Amygdala (tissue), 56 donors: ENCODE measurements around the gene AKNA.
A peak's percentile ranks its signal among the peaks of the same experiment; 100 is the strongest.

Source experiments
- DNase-seq, 56 donors: peaks; one replicate each; lab custom pipeline; 2025; lab: John Stamatoyannopoulos, UW

The AKNA gene

DNA sequence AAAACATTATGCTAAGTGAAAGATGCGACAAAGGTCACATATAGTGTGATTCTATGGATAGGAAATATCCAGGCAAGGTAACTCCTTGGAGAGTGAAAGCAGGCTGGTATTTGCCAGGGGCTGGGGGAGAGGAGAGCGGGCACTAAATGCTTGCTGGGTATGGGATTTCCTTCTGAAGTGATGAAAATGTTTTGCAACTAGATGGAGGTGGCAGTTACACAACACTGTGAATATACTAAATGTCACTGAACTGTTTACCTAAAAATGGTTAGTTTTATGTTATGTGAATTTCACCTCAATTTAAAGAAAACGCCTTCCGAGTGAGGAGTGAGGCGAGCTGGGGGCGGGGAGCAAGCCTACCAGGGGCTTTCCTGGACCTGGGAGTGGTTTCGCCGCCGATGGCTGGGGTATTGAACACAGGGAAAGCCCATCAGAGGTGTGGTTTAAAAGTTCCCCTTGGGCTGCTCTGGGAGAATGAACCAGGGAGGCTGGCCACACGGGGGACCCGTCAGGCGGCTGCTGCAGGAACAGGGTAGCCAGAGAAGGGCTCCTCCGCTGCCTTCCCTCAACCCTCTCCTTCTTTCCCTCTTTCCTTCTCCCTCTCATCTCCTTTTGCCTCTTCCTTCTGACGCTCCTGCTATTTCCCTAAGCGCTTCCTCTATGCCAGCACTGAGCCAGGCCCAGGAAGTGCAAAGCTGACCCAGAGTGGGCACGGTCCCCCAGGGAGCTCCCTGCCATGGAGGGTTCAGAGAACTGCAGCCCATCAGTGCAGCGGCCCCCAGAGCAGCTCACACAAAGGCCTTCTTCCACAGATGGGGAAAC, 4.9 kb downstream of the AKNA start:
- peak in 22 of 56 donors; percentile 16 to 61 (median 41) for DNase-seq

DNA sequence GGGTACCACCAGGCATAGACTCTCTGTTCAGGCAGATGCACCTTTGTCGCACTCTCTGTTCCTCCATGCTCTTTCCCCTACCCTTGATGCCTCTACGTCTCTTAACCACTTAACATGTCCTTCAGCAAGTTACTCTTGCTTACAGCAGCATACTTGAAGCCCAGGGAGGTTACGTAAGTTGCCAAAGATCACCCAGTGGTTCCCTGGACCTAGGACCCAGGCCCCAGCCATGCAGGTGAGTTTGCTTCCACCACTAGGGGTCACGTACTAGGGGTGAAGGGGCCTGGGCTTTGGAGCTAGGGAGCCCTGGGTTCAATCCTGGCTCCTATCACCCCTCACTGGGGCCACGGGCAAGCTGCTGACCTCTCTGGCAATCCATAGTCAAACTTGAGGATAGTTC, 8.9 kb downstream of the AKNA start:
- no peak for DNase-seq

DNA sequence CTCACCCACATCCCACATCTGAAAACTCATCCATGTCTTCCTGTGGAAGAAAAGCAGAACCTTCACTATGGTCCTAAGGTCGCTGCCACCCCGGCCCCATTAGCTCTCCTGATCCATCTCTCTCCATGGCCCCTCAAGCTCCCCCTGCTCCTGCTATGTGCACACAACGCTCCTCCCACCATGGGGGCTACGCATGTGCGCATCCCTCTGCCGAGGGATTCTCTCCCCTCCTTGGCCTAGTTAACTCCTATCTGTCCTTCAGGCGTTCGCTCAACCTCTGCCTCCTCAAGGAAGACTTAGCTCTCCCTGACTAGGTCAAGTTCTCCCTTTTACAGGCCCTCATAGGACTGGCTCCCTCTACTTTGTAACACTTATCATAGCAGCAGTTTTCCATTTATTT, 9.8 kb downstream of the AKNA start:
- no peak for DNase-seq

GRCh38 chr9:114376586-114377445, 11.0 kb downstream of the AKNA start:
- DNase-seq, result no peak

DNA sequence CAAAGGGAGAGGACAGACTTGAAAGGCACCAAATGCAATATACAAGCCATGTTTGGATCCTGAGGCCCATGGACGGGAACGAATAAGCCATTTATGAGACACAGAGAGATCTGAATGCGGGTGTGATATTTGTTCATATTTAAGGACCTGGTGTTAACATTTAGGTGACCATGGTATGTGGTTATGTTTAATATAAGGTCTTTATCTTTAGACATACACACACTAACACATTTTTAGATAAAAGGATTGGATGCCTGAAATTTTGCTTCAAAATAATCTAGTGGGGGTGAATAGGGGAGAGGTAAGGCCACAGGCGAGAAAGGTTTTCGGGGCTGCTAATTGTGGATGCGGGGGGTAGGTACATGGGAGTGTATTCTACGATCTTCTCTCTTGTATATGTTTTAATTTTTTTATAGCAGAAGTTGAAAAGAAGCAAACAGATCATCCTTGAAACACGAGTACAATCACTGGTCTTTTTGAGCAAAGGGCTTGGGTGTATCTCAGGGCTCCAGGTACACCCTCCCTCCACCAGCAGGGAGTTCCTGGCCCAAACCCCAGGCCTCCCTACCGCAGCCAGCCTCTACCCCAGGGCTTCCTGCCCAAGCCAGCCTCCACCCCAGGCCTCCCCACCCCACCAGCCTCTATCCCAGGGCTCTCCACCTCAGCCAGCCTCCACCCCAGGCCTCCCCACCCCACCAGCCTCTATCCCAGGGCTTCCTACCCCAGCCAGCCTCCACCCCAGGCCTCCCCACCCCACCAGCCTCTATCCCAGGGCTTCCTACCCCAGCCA, 12.2 kb downstream of the AKNA start:
- no peak for DNase-seq

DNA sequence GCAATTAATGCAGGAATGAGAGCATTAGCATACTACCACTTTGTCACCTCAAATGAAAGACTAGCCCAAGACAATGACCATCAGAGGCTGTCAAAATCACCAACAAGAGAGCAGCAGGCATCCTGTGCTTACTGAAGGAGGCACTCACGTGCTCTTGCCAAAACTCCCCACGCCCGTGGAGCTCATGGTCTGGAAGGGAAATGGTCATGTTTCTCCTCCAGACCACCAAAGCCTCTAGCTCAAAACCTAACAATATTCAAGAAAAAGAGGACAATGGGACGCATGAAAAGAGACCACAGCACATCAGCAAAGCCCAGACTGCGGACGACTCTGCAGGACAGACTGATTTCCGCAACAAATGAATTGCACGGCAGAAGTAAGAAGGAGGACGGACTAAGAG, 12.8 kb downstream of the AKNA start:
- DNase-seq, result no peak

GRCh38 chr9:114373960-114374730, 13.6 kb downstream of the AKNA start:
- DNase-seq, result no peak

DNA sequence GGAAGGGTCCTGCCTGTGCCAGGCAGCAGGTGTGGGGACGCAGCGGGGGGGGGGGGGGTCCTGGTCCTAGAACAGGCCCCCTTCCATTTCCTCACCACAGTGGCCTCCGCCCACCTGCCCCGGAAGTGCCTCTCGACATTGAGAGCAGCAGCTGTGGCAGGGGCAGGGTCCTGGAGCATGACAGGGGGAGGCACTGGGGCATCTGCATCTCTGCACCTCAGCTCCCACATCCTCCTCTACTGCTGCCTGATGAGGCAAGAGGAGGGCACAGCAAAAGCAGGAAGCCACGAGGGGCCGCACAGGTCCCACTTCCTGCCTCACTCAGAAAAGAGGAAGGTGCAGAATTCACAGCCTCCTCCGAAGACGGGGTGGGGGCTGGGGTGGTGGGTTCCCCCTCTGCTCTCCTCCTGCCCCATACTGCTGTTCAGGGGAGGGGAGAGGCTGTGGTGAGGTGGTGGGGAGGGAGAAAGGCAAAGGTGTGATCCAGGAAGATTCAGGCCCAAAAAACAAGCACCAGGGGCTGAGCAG, 14.8 kb downstream of the AKNA start:
- DNase-seq, result peak in 25 of 56 donors; percentile 16 to 57 (median 33)

GRCh38 chr9:114371973-114372917, 15.5 kb downstream of the AKNA start:
- DNase-seq, result peak in 7 of 56 donors; percentile 19 to 59 (median 23)

DNA sequence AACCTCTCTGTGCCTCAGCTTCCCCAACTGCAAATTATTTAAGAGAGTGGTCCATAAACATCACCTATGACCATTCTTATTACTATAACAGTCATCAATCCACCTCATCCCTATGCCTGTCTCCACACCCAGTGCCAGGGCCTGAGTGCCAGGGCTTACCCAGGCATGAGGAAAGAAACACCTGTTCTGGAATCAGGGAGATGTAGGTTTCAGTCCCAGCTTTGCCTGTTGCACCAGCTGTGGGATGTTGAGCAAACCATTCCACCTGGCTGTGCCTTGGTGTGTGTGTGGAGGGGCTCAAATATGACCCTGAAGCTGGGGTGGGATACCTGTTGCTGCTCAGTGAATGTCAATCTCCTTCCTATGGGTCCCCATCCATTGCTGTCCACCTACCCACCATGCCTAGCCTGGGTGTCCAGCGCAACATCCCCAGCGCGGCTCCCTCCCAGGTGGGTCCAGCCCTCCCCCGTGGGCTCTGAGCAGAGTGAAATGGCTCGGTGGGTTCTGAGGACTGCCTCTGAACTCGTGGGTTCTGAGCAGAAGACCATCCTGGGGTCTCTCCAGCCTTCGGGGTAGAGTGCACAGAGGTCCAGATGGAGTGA, 16.3 kb downstream of the AKNA start:
- peak in 1 of 56 donors; percentile 31 for DNase-seq

DNA sequence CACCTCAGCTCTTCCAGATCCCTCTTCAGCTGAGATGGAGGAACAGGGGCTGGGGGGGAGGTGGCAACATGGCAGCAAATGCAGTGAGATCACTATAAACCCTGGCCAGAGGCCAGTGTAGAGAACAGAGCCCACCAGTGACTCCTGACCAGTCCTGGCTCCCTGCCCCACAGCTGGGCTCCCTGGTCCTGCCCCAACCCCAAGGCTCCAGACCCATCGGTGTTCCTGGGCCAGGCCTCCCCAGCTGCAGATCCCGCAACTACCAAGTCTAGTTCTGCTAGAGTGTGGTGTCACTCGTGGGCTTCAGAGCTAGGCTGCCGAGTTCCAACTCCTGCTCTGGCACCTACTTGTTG, 16.8 kb downstream of the AKNA start:
- DNase-seq, result peak in 55 of 56 donors; percentile 33 to 95 (median 81)

DNA sequence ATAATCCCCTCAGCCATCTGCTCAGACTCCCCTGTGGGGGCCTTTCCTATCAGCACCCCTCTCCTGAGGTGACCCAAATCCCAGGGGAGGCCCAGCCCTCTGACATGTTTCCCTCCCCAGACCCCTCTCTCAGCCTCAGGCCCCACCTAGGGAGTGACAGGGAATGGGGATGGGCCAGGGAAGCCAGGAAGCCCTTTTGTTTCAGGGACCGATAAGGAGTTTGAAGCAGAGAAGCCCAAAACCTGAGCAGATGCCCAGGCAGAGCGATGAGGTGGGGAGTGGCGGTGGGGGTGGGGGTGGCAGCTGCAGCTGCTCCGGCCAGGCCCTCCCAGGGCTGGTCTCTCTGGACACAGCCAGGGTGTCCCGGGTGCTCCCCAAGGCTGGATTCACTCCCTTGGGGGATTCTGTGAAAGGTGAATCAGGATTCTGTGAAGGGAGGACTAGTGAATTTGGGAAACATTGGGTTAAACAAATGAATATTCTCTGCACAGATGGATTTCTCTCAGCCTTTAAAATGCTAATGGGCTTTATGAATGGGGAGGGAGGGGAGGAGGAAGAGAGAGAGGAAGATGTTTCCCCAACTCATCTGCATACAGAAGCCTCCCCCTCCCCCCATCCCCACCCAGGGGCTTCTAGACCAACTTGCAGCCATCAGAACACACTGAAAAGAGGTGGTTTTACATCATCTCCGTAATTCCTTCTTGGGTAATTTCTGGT, 17.4 kb downstream of the AKNA start:
- peak in 27 of 56 donors; percentile 11 to 76 (median 45) for DNase-seq

GRCh38 chr9:114369216-114370130, 18.3 kb downstream of the AKNA start:
- no peak for DNase-seq

DNA sequence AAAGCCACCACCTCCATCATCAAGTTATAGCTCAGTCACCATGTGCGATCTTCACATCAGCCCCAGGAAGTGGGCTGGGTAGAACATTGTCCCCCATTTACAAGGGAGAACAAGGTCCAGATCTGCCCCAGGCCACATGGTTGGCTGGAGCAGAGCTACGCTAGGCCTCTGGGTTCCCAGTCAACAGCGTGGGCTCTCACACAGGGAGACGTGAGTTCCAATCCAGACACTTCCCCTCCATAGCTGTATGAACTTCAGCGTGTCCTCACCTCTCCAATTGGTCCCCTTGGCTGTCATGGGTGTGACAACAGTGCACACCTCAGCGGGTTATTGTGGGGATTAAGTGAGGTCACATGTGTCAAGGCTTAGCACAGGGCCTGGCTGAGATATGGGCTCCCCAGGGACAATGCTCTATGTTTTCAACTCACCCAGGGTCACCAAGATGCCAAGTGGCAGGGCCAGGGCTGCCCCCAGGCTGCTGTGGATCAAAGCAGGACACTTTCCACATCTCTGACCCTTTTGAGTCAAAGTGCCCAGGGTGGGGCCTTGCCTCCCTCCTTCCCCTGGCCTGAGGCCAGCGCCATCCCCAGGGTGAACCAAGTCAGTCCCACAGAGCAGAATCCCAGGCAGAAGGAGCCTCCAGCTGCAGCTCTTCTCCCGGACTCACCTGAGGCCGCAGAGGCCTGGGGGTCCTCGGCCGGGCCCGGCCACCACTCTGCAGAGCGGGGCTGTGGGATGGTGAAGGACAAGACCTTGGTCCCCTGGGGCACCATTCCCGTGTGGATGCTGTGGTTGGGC, 19.8 kb downstream of the AKNA start:
- DNase-seq, result no peak

GRCh38 chr9:114367366-114367765, 20.4 kb downstream of the AKNA start:
- no peak for DNase-seq
